Medulla oblongata (tissue), 1 donor: ENCODE measurements around the gene ARMH4.

Experiments used
- DNase-seq: peaks from one replicate; pipeline ENCODE4 v3.0.0-alpha.2; 2015; ENCODE audit errors: extremely low spot score

The ARMH4 gene

DNA sequence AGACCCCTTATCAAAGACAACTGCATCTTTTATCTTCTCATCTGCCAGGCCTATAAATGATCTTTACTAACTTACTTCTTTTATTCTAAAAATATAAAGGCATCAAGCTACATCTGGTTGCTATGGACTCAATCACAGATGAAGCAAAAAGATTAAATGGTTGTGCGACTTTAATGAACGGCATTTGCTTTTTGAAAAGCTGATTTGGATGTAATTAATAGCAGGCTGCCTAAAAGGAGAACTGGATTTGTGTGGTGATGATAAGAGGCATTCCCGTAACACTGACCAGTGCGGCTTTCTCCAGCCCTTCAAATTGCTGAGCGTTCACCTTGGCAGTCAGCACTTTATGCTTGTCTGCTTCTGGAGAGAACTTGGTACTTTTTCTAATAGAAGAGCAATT lies 103.8 kb downstream of the ARMH4 start:
- no peak for DNase-seq

DNA sequence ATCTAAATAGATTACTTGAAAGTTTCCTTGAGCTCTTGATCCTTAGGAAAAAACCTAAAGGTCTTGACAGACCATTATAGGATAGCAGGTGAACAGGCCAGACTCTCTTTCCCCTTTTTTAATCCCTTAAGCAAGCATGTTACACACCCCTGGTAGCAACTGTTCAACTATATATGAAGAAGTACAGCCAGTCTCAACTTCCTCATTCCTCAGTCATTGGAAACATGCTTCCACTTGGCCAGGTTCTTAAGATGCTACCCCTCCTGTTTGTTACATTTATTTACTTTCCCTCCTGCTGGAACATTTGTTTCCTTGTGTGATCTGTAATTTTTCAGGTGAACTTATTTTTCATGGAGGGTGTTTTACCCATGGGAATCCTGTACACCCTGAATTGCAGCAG lies 124.1 kb downstream of the ARMH4 start:
- DNase-seq, result no peak

DNA sequence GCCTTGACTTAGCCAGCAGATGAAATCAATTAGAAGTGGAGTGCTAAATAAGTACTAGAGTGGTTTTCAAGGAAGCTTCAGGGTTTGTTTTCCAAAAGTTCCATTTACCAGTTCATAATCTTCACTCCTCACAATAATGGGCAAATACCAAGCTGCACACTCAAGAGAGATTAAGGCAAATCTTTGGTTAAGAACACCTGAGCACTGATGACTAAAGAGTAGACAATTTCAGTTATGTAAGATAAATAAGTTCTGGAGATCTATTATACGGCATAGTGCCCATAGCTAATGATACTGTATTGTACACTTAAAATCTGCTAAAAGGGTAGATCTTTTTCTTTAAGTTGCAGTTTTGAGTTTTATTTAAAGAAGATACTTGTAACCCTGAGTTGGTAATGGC lies 125.0 kb downstream of the ARMH4 start:
- no peak for DNase-seq

DNA sequence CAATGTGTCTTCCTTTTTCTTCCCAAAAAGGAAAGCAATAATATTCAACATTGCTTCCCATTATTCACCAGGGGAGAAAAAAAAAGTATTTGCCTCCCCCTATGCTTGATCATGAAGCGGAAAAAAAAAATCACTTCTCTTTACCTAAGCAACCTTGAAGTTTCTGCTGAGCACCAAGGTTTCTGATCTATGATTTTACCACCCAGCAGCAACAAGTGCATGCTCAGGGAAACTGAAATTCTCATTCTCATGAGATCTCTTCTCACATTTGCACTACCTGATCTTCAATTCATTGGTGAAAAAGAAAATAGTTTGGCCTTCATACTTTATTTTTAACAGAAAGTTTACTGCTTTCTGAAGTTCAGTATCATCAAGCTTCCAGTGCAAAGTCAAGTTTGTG lies 125.8 kb downstream of the ARMH4 start:
- no peak for DNase-seq

DNA sequence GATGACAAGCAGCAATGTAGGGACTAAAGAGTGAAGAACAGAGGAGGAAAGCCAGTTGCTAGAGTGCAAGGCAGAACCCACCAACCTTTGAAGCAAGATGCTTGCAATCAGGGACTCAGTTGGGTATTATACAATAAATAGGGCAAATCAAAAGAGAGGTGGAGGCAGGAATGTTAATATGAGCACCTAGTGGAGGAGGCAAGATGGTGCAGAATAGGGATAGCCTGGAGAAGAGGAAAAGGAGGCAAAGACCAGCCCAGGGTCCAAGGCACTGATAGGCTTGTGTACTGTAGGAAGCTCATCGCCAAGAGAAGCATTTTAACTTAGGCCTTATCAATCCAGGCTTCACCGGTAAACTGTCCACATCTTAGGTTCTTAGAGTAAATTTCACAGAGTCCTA lies 137.2 kb downstream of the ARMH4 start:
- no peak for DNase-seq

DNA sequence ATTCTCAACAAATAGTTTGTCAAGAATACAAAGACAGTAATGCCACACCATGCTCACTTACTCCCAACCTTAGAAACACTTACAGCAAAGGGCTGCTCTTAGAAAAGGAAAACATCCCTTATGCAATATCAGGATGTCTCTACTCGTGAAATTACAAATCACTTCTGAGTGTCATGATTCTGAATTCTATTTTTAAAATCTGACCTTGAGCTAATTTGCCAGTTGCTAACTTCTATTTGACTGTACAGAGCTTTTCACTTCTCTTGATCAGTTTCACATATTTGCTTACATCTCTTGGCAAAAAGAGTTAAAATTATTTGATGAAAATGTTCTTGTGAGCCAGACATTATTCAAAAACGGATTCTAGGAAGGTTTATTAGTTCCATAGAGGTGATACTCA lies 149.4 kb downstream of the ARMH4 start:
- no peak for DNase-seq

DNA sequence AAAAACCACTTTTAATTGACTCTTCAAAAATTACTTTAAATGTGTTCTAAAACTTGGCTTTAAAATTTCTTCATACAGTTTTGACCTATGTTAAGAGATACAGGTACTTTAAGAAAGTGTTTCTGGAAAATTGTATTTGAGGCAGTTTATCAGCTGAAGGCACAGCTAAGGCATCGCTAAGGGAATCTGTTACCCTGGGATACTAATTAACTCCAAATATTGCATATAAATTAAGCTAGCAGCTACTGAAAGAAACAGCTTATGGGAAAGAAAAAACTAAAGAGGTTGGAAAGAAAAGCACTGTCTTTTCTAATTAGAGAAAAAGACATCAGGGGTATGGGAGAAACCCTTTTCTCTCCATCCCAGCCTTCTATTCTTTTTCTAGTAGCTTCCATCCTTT lies 152.0 kb downstream of the ARMH4 start:
- DNase-seq, result no peak

DNA sequence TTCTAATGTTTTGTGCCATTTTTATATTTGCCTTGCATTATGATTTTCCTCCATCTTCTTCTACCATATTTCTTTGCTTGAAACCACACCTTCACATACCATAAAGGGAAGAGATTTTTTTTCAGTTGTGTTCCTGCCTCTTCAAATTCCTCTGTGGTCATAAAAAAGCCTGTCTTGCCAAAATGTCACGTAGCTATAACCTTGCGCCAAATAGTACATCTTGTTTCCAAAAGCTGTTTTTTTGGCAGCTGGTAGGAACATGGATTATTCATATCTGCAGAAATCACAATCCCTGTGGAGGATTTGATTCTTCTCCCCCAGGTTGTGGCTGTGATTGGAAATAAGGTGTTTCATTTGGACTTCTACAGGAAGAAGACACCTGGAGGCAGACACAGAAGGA lies 152.5 kb downstream of the ARMH4 start:
- no peak for DNase-seq

DNA sequence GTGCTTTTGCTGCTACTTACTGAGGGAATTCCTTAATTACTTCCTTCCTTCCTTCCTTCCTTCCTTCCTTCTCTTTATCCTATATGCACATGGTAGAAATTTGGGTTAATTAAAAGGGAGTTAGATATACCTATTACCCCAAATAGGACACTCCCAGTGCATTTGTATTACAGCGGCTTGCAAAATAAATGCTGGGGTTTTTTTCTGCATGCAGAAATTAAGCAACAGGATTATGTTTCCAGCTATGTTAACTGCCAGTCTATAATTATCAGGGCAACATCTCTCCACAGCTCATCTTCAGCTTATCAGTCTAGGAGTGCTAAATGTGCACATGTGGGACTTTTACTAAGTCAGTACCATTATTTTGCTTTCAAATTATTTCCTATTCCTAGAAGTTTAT lies 153.2 kb downstream of the ARMH4 start:
- DNase-seq, result no peak

DNA sequence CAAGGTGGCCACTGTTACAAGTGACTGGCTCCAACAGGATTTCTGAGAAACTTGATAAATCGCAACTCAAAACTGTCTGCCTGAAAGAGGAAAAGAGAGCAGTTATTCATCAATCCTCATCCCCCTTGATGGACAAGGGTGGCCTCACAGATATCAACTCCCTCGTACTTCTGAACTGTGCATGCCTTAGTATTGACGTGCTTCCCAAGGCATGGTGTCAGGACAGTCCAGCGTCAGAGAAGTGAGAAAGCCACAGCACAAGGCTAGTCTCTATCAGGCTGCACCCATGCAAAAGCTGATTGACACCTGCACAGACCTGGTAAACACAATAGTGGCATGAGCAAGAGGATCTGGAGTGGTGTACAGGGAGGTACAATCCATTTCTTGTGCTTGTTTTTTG lies 160.7 kb downstream of the ARMH4 start:
- no peak for DNase-seq

DNA sequence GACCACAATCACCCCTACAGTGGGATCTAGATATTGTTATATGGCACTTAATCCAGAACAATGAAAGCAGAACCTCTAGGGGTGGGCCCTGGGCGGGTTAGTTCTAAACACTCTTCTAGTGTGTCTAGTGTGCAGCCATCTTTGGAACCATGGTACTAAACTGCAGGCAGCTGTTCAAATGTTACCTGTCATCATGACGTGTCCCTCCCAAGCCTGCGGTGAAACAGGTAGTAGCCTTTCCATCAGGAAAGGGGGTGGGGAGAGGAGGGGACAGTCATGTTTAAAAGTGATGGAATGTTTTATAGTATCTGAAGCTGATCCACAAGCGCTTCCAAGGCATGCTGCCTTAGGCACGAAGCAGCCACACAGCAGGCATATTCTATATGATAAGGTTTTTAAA lies 163.6 kb downstream of the ARMH4 start:
- DNase-seq, result no peak

DNA sequence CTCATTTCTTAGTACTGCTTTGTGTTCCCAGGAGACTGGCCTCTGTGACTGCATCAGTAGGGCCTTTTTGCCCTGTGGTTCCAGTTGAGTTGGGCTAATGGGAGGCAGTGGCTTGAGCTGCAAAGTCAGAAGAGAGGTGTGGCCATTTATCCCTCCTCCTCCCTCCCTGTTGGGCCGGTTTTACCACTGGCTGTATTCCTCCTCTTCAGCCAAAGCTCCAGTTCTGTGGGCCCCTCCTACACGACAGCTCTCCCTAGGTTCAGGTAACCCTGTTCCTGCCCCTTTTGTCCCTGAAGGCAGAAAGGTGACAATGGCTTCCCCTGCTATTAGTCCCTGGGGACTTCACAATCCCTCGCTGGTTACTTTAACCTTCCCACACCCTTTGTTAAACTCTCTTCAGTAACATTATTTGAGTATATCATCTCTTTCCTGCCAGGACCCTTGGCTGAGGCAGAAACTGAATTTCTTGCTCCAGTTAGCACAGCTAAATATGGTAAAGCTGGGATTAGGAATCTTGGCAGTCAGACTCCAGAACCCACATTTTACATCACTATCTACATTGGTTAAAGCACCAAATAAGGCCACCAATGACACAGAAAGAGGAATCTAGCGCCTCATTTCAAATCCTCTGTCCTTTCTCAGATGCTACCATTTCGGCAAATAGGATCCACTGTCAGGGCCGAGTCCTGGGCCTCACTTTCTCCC lies 164.3 kb downstream of the ARMH4 start:
- DNase-seq, result no peak

DNA sequence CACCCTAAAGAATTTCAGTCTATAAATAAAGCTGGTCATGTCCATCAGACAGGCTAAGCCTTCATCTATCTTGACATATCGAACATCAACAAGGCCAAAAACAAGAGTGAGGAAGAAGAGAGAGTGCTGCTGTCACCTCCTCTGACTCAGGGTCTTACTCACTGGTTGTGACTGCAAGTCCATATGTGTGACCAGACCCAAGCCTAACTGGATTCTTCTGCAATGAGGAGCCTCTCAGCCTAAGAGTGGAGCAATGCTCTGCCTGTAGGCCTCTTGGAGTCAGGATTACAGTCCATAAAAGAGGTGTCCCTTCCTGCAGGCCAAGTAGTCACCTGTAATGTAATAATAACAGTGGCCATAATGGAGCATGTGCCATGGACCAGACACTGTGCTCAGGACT lies 165.0 kb downstream of the ARMH4 start:
- no peak for DNase-seq

DNA sequence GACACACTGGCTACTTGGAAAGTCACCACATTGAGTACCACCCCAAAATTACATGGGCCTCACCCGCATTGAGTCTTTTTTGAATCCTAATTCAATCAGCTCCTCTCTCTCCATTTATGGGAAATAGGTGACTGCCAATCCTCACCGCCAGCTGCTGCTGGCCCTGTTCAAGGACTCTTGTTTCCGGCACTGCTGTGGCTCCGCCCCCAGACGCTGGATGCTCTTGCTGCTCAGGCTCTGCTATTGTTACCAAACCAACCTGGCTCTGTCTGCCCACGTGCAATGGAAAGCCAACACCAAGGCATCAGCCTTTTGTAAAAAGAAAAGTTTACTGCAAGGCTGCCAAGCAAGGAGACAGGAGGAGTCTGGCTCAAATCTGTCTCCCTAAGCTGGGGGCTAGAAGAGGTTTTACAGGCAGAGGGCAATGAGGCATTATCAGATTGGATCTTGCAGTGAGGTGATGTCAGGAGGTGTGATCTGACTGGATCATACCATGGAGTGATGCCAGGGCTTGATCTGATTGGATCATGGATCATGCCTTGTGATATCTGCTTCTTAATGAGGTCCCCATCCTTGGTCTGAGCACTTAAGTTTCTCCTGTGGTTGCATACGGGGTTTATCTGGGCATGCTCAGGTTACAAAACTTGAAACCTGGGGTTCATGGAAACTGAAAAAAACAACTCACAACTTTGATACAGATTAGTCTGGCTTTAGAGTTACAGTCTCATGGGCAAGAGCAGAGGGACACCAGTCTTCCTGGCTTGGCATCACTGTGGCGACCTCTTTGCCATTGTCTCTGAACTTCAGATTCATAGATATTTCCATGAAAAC lies 169.0 kb downstream of the ARMH4 start:
- DNase-seq, result no peak

DNA sequence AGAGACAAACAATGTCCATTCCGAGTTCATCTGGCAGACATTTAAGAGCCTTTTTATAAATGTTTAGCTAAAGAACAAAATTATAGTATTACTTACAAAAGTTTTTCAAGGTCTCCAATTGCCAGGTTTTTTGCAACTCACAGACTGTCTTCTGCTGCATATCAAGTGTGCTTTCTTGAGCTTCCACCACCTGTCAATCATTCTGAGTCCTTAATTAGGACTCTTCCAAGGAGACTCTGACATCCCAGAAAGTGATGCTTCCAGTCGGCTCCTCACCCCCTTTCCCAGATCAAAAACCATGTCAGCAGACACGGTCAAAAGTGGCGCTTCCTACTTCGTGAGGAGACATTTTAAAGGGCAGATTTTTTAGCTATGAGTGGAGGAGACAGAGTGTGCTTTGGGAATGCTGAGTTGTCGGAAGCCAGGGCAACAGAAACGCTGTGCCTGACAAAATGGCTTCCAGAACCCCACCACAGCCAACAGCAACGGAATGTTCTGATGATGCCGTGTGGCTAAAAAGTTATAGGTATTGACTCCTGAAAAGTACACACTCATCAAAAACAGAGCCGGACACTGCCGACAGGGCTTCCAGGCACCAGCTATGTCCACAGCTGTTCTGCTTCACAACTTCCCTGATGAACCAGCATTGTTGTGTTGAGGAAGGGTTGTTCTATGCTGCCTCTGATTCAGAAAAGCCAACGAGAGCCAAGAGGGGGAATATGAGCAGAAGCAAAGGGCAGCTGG lies 170.0 kb downstream of the ARMH4 start:
- DNase-seq, result no peak

DNA sequence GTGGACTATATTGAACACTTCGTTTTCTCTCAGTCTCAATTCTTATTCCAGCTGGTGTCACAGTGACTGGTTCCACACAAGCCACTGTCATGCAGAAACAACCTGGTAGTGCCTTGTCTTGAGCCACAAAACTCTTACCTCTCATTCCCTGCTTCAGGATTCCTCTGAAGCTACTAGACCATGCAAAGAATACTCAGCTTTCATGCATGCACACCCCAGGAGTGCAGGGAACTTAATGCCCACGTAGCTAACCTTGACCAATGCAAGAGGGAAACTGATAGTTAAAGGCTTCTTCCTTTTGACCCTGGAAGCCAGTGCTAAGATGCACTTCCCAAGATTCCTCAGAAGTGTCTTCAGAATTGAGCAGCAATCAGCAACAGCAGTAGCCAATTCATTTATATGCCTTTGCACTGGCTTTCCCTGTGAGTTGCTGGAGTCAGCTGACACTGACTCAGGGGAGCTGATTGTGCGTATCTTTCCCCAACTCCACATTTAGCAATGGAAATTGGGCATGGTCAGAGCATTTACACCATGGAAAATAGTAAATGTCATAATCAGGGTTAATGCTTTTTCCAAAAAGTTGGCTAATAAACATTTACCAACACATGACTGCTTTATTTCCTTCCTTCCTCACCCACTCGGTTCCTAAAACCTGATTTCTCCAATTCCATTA lies 172.5 kb downstream of the ARMH4 start:
- no peak for DNase-seq

DNA sequence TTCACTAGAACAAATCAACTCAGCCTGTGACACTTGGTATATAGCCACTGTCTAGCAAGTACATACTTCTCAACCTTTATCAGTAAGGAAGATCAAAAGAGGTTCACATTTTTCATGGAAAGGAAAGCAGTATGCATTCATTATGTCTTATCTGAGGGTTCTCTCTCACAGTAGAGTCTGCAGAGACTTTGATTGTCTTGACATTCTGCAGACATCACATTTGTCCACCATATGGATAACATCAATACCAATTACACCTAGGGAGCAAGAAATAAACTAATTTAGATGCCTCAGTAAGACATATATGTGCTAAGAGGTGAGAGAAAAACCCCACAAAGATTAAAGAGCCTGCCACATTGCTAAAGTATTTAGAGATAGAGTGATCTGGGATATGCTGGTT lies 175.3 kb downstream of the ARMH4 start:
- no peak for DNase-seq

DNA sequence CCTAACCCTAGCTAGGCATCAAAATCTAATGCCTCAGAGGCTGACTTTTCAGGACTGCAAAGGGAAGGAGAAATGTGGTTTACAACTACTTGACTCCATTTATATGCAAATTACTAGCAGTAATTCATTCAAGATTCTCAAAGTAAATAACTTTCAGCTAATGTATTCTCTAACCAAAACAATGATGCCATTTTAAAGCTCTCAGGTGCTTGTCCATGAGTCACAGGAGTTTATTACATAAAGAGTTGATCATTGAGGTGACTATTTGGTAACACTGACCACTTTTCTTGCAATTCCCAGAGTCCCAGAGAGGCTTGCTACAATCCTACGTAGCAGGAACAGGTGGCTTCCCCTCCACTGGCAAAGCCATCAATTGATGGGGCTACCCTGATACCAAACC lies 177.1 kb downstream of the ARMH4 start:
- no peak for DNase-seq

DNA sequence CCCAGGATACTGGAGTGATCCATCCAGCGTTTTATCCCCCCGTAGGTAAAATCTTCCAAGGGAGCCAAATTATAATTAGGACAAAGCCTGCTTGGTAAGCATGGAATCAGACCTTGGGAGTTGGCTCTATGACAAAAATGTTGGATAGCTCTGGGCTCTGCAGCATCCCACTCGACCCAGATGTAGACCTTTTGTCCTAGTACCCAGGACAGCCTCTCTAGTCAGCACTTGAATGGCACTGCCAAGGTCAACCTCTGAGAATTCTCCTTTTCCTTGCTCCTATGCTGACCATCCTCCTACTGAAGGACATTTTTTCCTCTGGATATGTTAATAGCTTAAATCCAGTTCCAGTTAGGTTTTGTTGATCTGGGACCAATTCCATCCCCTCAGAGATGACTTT lies 181.4 kb downstream of the ARMH4 start:
- no peak for DNase-seq

DNA sequence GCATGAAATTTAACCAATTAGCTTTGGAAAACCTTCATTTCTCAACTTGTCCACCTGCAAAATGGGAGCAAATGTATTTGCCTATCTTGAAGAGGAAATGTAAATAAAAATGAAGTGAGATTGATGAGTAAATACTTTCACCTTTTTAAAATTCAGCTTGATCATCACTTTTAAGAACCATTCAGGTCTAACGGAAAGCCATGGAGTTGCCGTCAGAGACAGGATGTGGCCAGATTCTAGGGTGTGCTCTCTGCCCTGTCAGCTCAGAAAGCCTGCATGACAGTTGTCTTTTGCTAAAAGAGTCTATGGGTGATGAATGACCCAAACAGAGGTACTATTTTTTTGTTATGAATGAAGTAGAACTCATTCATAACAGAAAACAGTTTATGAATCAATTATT lies 181.8 kb downstream of the ARMH4 start:
- DNase-seq, result no peak

DNA sequence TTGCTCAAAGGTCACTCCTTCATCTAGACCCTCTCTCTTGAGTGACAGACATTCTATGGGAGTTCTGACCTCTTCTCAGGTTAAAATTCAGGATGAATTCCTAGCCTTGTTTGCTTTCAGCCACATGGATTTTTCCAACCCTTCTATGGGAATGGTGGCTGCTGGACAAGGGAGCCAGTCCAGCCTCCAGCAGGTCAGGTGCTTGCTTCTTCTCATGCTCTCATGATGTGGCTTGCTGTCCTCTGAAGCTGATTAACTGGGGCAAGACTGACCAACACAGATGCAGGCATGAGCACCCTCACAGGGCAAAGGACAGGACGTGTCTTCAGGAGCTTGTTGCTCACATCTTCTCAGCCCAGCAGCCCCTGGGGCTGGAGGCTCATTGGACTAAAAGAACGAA lies 188.9 kb downstream of the ARMH4 start:
- no peak for DNase-seq

DNA sequence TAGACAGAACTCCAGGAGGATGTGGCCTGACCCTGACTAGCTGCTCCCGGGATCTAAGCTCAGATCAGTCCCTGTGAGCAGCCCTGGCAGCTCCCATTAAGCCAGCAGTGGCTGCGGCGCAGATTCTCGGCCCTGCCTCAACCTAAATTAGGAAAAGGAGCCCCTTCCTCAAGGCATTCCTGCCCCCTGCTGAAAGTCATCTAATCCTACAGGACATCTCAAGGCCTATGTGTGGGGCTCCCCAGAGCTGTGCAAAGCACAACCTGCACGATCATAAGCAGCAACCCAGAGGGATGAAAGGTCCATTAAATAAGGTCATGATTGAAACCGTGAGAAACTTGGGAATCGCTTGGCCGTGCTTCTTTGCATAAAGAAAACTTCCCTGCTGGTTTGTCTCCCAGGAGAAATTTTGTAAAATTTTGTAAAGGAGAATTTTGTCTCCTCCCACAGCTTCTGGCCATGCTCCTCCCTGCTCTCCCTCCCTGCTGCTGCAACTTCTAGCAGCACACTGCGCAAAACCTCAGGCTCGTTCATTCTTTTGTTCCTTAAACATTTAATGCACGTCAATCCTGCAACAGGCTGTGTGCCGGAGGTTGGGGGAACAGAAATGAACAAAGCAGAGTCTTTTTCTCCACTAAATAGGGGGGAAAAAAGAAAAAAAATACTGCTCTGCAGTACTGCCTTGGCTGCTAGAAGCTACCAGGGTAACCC lies 189.5 kb downstream of the ARMH4 start:
- DNase-seq, result peak; percentile 11
